GM21390 (cell line): ENCODE measurements around the gene CLCA4.
A peak's percentile ranks its signal among the peaks of the same experiment; 100 is the strongest.

Experiments
- ATAC-seq: cut with Tn5 transposase; IDR thresholded peaks from one replicate; pipeline ENCODE4 v1.9.1; 2021; ENCODE audit not compliant: unreplicated experiment

The CLCA4 gene, protein sequence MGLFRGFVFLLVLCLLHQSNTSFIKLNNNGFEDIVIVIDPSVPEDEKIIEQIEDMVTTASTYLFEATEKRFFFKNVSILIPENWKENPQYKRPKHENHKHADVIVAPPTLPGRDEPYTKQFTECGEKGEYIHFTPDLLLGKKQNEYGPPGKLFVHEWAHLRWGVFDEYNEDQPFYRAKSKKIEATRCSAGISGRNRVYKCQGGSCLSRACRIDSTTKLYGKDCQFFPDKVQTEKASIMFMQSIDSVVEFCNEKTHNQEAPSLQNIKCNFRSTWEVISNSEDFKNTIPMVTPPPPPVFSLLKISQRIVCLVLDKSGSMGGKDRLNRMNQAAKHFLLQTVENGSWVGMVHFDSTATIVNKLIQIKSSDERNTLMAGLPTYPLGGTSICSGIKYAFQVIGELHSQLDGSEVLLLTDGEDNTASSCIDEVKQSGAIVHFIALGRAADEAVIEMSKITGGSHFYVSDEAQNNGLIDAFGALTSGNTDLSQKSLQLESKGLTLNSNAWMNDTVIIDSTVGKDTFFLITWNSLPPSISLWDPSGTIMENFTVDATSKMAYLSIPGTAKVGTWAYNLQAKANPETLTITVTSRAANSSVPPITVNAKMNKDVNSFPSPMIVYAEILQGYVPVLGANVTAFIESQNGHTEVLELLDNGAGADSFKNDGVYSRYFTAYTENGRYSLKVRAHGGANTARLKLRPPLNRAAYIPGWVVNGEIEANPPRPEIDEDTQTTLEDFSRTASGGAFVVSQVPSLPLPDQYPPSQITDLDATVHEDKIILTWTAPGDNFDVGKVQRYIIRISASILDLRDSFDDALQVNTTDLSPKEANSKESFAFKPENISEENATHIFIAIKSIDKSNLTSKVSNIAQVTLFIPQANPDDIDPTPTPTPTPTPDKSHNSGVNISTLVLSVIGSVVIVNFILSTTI

DNA sequence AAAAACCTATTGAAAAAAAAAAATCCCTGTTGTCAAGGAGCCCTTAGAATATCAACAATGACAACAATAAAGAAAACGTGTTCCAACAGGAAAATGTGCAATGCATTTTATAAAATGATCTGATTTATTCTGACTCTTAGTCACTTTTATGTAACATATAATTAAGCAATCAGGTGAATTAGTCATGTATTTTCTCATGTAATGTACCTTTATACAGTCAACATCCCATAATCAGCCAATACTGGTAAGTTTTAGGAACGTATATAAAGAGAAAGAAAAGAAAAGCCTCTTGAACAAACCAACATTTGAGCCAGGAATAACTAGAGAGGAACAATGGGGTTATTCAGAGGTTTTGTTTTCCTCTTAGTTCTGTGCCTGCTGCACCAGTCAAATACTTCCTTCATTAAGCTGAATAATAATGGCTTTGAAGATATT is at the start of gene CLCA4:
CLCA4 (plus strand) TSS at position 292 of the 435 bp plus-strand sequence; CDS start at position 334, 42 bp downstream.
- no peak for ATAC-seq

- ATAC-seq = no peak
Observed at GRCh38 chr1:86498281-86498680, 48.6 kb upstream of the CLCA4 start.

GRCh38 chr1:86499987-86500593 is 46.8 kb upstream of the CLCA4 start:
- peak; percentile 53 for ATAC-seq

GRCh38 chr1:86500714-86501113 is 46.2 kb upstream of the CLCA4 start:
- no peak for ATAC-seq

- peak; percentile 67 for ATAC-seq
Observed at GRCh38 chr1:86502125-86502646, 44.7 kb upstream of the CLCA4 start.

DNA sequence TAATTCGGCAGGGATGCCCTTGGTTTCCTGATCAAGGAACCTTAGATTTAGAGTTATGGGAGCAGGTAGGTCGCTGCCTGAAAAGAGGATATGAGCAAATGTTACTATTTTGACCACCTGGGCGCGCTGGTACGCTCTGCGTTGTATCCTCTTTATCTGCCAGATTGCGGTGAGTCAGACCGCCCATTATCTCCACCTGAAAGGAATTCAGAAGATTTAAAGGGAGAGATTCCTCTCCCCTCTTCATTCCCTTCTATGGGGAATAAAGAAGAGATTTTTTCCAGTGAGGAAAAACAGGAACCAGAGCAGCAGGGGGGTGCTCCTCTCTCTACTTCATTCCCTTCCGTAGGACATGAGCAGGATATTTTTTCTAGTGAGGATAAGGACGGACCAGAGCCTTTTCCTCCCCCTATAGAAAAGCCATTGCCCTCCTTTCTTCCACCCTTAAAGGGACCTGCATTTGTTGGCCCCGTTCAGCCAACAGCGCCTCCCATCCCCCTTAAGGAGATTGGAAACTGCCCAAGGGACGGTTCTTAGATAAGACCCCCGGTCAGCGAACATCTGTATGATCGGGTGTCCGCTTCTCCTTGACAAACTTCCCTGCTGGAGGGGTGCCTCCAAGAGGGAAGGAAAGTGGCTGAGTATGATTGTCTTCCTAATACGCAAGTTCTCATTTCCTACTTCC is 44.0 kb upstream of the CLCA4 start:
- ATAC-seq = no peak

DNA sequence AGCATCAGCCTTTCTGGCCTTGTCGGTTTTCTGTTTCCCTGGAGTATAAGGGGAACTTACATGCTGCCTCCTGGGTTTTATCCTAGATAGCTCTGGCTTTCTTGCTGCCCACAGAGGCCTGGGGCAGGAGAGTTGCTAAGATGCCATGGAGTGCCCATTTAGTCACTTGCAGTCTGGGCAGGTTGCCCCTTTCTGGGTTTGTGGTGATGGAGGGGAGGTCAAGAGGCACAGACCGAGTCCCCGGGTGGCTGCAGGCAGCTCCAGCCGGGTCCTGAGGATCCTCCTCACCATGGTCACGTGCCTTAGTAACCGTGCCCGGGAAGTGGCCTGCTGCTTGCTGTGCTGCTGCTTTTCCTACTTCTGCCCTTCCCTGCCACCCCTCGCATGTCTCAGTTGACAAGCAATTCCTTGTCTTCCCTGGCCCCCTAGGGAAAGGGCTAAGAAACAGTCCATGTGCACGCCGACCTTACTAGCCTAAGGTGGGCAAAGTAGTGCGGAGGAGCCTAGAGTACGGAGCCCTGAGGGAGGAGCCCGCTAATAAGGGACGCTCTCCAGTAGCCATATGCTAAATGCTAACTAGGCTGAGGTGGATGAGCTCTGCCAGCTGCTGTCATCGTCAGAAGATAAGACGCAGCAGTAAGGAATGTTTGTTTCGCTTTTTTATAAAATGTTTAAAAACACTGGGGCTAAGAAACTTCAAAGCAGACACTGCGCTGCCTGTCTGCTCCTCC is 43.3 kb upstream of the CLCA4 start:
- ATAC-seq = no peak

DNA sequence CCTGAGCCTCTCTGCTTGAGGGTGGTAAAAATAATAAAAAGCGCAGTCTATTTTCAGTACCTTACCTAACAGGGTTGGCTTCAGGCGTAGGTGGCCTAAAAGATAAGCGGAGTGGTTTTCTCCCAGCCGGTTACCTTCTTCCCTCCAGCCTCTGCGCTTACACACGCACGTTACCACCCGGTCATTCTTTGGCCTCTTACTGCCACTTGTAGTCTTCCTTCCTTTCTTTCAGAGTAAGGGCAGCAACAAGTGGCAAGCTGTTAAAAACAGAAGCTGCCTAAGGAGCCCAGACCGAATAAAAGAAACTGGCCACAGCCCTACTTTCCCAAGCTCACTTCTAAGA is 42.8 kb upstream of the CLCA4 start:
- no peak for ATAC-seq

- ATAC-seq = no peak
Observed at GRCh38 chr1:86504895-86505563, 41.8 kb upstream of the CLCA4 start.

GRCh38 chr1:86505564-86505902 is 41.3 kb upstream of the CLCA4 start:
- no peak for ATAC-seq

- ATAC-seq = no peak
Observed at GRCh38 chr1:86507935-86508582, 38.8 kb upstream of the CLCA4 start.

DNA sequence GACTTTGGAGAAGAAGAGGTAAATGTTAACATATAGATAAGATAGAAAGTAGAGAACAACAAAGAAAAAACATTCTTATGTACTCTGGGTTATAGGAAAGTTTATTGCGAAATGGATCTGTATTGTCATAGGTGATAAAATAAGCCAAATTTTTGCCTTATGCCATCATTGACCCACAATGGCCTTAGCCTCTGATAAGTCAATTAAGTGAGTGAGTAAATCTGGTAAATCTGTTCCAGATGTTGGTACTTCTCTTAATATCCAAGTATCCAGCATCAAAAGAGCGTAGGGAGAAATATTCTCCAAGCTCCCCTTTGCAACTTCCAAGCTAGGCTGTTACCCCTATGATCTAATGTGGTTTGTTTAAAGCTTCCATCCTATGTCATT is 38.3 kb upstream of the CLCA4 start:
- no peak for ATAC-seq

DNA sequence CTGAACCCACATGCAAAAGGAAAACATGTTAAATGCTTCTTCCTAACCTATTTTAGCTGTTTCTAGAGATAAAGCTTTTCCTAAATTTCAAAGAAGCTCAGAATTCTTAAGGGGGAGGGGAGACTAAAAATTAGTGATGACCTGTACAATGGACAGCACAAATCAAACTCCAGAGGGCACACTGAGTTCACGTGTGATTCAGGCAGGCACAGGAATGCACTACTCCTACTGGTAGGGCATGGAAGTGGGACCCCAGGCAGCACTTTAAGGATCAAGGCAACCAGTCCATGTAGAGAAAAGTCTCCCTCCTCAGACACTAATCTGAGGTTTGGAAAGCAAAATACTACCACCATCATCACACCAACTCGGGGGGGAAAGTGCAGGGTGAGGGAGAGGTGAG is 31.3 kb upstream of the CLCA4 start:
- ATAC-seq = no peak

DNA sequence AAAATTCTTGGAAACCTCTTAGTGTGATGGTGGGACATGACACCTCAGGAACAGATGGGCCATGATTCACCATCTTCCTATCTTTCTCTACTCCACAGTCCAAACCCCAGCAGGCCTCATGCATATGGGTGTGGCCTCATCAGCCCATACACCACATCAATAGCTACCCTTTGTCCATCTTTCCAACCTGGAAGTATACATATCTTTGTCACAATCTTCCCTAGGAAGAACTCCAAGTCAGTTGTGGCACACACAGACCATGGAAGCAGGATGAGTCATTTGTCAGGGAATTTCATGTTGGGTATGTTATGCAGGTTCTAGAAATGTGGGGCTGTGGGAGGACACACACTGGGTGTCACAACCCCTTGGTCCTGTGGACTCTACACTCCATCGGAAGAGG is 30.5 kb upstream of the CLCA4 start:
- no peak for ATAC-seq

DNA sequence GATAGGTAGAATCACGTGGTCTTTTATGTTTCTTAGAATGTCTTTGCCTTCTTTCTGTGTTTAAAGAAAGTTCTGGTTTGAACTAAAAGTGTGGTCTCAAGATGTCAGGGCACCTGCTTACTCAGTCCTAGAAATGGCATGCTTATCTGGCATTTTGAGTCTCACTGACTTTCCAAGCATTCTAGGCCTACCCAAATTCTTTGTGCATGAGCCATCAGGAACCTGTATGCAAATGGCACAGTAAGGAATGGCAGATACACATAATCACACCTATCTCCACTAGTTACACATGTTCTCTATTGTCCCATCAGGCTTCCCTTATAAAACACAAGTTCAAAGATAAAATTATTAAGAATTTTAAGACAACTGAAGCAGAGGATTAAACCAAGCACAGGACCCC is 29.5 kb upstream of the CLCA4 start:
- ATAC-seq = no peak

DNA sequence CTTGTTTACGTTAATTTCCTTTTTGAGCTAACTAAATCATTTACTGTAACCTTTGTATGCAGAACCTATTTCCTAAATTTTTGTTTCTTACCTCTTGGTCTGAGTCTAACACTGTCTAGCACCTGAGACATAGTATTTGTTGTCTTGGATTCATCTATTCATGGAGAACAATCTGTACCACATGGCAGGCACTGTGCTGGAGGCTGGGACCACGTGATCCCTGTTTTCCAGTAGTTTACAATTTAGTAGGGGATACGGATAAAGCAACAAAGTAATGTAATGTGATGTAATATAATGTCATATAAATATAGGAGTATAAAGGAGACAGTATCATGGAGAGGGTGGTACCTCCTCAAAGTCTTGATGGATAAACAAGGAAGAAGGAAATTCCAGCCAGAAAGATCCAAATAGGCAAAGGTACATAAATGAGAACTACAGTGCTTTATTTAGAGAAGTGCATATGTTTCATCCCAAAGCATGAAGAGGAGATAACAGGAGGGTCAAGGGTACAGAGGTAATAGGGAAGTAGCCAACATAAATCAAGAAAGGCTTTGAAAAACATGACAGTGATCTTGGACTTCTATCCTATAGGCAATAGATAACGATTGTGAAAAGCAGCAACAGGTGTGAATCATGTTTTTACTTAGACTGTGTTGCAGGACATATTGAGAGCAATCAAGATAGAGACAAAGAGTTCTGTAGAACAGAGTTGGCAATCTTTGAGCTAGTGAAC is 25.9 kb upstream of the CLCA4 start:
- no peak for ATAC-seq

DNA sequence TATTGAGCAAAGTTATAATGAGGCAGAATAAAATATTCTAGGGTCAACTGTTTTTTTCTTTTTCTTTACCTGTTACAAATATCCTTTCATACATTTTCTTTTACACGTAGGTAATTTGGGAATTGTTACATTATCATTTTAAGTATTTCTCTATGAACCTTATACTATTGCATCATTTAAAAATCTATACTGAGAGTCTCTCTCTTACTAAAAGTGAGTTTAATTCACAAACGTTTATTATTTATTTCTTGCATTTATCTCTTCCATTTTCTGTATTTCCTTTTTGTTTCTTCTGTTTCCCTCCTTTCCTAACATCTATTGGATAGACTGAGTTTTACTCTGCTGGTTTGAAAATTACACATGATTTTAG is 25.4 kb upstream of the CLCA4 start:
- no peak for ATAC-seq

- no peak for ATAC-seq
Observed at GRCh38 chr1:86522240-86522639, 24.6 kb upstream of the CLCA4 start.
